NCI-H1417 (cell line): ENCODE results near the gene DNASE2B.

ENCODE experiments used
- DNase-seq, 3 experiments: peaks; one replicate each; lab custom pipeline; 2025; lab: John Stamatoyannopoulos, UW

The DNASE2B gene

GRCh38 chr1:84398175-84399155, at the start of gene DNASE2B:
TSS of gene DNASE2B (plus strand) at chr1:84398484. CDS start at chr1:84398565, 81 bp downstream.
- DNase-seq, result no peak

GRCh38 chr1:84348759-84349158, 49.5 kb upstream of the DNASE2B start:
- DNase-seq, result no peak

DNA sequence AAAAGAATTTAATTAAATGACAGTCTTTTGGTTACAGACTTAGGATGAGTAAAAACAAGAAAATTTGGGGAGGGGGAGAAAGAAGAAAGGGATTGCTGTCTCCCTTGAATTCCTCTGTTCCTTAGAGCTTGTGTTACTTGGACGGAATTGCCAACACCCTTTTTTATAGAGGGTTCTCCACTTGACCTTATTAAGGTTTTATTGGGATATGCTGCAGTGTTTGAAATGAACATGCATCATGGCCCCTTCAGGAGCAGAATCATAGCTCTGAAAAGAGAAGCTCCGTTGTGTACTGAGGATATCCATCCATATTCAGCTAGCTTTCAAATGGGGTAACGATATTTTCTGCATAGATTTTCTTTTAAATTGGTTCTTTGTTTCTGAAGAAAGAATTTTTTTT, 48.2 kb upstream of the DNASE2B start:
- DNase-seq, result no peak

GRCh38 chr1:84350550-84350949, 47.7 kb upstream of the DNASE2B start:
- no peak for DNase-seq

DNA sequence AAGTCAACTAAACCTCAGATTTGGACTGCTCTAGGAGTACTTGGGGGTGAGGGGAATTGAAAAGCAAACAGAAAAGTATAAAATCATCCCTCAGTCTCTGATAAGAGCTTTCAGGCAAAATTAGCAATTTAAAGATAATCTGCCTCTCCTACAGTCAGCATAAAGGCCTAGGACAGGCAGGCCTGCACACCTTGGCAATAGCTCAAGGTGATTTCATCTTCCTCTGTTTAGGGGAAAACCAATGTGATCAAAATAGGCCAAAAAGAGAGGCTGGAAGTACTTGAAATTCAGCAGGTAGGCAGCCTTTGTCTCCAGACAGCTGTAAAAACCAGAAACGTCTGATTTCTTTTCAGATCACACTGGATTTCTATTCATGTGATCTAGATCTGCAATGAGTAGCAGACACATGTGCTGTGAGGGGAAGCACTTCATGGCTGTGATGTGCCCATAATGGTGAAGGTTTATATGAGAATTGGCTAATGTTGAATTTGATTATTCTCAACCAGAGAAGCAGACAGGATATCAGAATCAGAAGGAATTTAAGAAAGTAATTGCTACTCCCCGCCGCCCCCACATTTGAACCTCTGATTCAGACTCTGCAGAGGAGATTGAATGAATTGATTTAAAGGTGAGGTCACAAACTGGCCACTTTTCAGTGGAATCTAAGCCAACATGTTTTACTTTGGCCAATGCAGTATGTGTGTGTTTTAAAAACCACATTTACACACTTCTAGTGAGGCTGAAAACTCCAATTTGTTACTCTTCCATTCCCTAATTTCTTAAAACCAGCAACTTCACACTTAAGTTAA, 45.8 kb upstream of the DNASE2B start:
- DNase-seq, result no peak

- DNase-seq, result no peak
Measured at GRCh38 chr1:84353695-84354094, 44.6 kb upstream of the DNASE2B start.

GRCh38 chr1:84355556-84355955, 42.7 kb upstream of the DNASE2B start:
- no peak for DNase-seq

DNA sequence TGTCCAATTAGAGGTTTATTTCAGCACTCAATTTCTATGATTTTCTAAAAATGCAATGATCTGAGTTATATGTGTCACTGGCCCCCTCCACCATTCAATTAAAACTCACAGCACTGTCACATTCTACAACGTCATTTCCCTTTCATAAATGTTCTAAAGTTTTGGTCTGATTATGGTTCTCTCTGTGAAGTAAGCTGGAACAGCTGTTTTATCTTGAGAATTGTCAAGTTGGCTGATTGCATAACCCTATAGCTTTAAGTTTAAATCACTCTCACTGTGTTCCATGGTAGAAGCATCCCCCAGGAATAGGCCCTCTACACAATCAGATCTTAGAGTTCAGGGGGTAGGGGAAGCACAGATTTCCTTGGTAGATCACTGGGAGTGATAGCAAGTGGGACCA, 41.4 kb upstream of the DNASE2B start:
- no peak for DNase-seq

GRCh38 chr1:84358695-84359094, 39.6 kb upstream of the DNASE2B start:
- DNase-seq, result no peak

GRCh38 chr1:84360316-84360715, 38.0 kb upstream of the DNASE2B start:
- no peak for DNase-seq

DNA sequence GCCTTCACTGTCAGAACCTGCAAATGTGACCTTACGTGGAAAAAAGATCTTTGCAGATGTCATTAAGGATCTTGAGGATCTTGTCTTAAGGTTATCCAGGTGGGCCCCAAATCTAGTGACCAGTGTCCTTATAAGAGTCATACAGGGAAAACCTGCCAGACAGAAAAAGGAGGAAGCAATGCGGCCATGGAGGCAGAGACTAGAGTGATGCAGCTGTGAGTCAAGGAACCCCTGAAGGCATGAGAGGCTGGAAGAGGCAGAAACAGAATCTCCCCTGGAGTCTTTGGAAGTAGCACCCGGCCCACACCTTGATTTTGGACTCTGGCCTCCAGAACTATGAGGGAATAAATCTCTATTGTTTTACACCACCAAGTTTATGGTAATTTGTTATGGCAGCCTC, 36.5 kb upstream of the DNASE2B start:
- DNase-seq, result no peak

- DNase-seq, result peak; percentile 38 to 94 (median 68)
Measured at GRCh38 chr1:84363019-84363418, 35.3 kb upstream of the DNASE2B start.

GRCh38 chr1:84363622-84364021, 34.7 kb upstream of the DNASE2B start:
- peak in 1 of 3 experiments; percentile 38 for DNase-seq

GRCh38 chr1:84365225-84366221, 32.8 kb upstream of the DNASE2B start:
- no peak for DNase-seq

GRCh38 chr1:84366786-84367185, 31.5 kb upstream of the DNASE2B start:
- DNase-seq, result no peak

DNA sequence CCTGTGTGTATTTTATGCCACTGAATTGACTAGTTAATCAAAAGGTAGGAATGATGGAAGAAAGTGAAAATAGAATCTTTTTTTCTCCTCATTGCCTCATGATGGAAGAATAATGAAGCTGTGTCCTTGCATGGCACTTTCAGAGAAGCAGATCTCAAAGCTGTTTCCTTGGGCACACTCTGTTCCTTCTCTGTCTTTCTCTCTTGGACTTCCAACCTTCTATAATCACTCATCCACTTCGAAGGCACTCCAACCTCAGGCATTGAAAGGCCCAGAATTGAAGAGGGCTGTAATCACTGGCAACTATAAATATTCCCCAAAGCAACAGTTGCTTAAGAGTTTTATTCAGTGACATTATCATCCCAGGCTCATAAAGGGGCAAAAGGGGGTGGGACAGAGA, 31.1 kb upstream of the DNASE2B start:
- DNase-seq, result peak in 1 of 3 experiments; percentile 78

- DNase-seq, result no peak
Measured at GRCh38 chr1:84368441-84368840, 29.8 kb upstream of the DNASE2B start.

GRCh38 chr1:84370266-84370665, 28.0 kb upstream of the DNASE2B start:
- DNase-seq, result peak in 1 of 3 experiments; percentile 47

- peak in 2 of 3 experiments; percentile 64 to 83 for DNase-seq
Measured at GRCh38 chr1:84370831-84371394, 27.4 kb upstream of the DNASE2B start.

GRCh38 chr1:84373436-84374141, 24.7 kb upstream of the DNASE2B start:
- no peak for DNase-seq
